Choroid plexus epithelial cell (primary cell): ENCODE measurements around the gene ESR1.

Experiments used
- DNase-seq: peaks from one replicate; pipeline ENCODE4 v3.0.0-alpha.2; 2010; ENCODE audit warnings: low read depth
- H3K4me3 ChIP-seq: 2 replicates; pipeline ENCODE4 v1.5.1; 2011; ENCODE audit warnings: low read depth, mild to moderate bottlenecking, control low read depth, low read length, moderate library complexity
- CTCF ChIP-seq: conservative IDR thresholded peaks from 2 replicates; pipeline ENCODE4 v1.5.1; 2011; ENCODE audit warnings: low read depth, mild to moderate bottlenecking, control low read depth, inconsistent platforms, low read length, moderate library complexity

ESR1 gene

GRCh38 chr6:152167641-152168603, 360.4 kb downstream of the ESR1 start:
- no peak for TF ChIP-seq CTCF
- no peak for DNase-seq
- H3K4me3 ChIP-seq: no peak overlapping the region

GRCh38 chr6:152170313-152170701, 362.8 kb downstream of the ESR1 start:
- TF ChIP-seq CTCF: no peak
- DNase-seq: no peak
- no peak overlapping the region for H3K4me3 ChIP-seq

GRCh38 chr6:152170702-152171667, 363.5 kb downstream of the ESR1 start:
- no peak overlapping the region for H3K4me3 ChIP-seq
- no peak for TF ChIP-seq CTCF
- DNase-seq: peak; percentile 84

- DNase-seq: peak; percentile 23
- H3K4me3 ChIP-seq: no peak overlapping the region
- TF ChIP-seq CTCF: no peak
Measured at GRCh38 chr6:152173321-152173720, 365.8 kb downstream of the ESR1 start.

- H3K4me3 ChIP-seq: no peak overlapping the region
- no peak for DNase-seq
- no peak for TF ChIP-seq CTCF
Measured at GRCh38 chr6:152173957-152174356, 366.5 kb downstream of the ESR1 start.

- no peak for DNase-seq
- no peak for TF ChIP-seq CTCF
- no peak overlapping the region for H3K4me3 ChIP-seq
Measured at GRCh38 chr6:152176268-152176667, 368.8 kb downstream of the ESR1 start.
